NT2/D1 (cell line): ENCODE measurements around the gene SENP3.

Source experiments
- DNase-seq: peaks from one replicate; pipeline ENCODE4 v3.0.0-alpha.2; 2011; ENCODE audit warnings: low read depth, low spot score
- H3K27me3 ChIP-seq: 2 replicates; pipeline ENCODE4 v1.6.0; 2011; ENCODE audit warnings: mild to moderate bottlenecking; ENCODE audit not compliant: insufficient read length, insufficient read depth
- H3K36me3 ChIP-seq: 2 replicates; pipeline ENCODE4 v1.6.1; 2011; ENCODE audit warnings: mild to moderate bottlenecking, low read length, mixed read lengths; ENCODE audit not compliant: insufficient read depth, insufficient read length
- H3K4me1 ChIP-seq: 2 replicates; pipeline ENCODE4 v1.5.1; 2011; ENCODE audit not compliant: insufficient read depth, insufficient read length
- H3K4me3 ChIP-seq: 2 replicates; pipeline ENCODE4 v1.5.1; 2011; ENCODE audit warnings: low read depth; ENCODE audit not compliant: insufficient read length
- H3K9ac ChIP-seq: 2 replicates; pipeline ENCODE4 v1.6.0; 2011; ENCODE audit warnings: low read depth; ENCODE audit not compliant: insufficient read length
- H3K9me3 ChIP-seq: 2 replicates; pipeline ENCODE4 v1.5.1; 2011; ENCODE audit warnings: mild to moderate bottlenecking, low read length; ENCODE audit not compliant: insufficient read depth
- SUZ12 ChIP-seq: IDR thresholded peaks from 2 replicates; pipeline ENCODE4 v1.6.1; 2011; ENCODE audit not compliant: insufficient read length, insufficient read depth; ENCODE audit errors: extremely low read depth
- YY1 ChIP-seq: IDR thresholded peaks from 2 replicates; pipeline ENCODE4 v1.6.1; 2011; ENCODE audit not compliant: insufficient read length, insufficient read depth
- ZNF274 ChIP-seq: IDR thresholded peaks from 2 replicates; pipeline ENCODE4 v1.6.1; 2011; ENCODE audit warnings: mild to moderate bottlenecking, low read depth, low read length

Gene SENP3

DNA sequence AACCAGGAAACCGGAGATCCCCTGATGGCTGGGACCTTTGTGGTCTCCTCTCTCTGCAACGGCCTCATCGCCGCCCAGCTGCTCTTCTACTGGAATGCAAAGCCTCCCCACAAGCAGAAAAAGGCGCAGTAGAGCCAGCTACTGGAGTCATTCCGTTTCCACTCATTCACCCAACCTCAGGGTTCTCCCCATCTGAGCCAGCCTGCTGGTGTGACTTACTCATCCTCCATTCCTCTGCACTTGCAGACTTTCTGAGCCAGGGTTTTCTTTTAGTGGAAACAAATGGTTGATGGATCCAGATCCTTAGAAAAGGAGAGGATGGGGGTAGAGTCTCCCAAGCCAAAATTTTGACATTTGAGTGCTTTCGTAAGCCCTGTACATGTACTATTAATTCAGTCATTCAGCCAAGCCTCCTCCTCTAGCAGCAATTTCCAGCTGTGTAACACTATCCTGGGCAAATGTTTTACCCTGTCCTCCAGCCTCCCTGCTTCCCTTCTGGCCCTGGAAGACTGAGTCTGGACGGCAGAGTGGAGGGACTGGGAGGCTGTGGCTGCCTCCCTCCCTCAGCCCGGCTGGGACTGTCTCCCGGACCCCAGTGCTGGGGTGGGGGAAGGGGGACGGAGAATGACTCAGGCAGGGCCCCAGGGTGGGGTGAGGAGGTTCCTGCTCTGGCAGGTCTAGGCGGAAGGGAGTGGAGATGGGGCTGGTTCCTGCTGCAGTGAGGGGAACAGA, 25.9 kb downstream of the SENP3 start:
- DNase-seq: no peak
- H3K9ac ChIP-seq: peak overlapping the region; percentile 81

DNA sequence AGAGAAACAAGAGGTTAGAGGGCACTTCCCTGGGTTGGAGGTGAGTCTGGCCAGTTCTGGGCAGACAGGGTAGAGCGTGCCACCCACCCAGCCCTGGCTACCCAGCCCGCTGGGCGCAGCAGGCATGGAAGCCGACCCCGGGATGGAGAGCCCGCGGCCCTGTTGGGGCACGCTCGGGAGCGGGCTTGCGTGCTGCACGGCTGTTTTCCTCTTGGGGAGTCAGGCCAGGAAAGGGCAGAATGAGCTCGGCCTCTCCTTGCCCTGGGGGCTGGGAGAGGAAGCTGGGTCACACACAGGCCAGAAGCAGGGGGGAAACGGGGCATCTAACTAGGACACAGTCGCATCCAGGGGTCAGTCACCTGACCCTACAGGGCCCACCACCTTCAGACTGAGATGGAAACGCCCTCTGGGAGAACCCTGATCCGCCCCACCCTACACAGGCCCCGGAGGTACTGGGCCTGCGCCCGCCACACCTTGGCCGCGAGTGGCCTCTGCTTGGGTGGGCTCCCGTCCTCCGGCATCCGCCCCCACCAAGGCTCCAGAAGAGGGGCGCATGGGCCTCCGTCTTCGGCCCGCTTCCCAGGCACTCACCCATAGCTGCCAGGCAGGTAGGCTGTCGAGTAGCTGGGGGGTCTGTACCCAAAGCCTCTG, 27.0 kb downstream of the SENP3 start:
- Histone ChIP-seq H3K4me3 (peak overlapping the region; percentile 50), H3K27me3 (no peaks in the 10 kb centered on the region), H3K9ac (peak overlapping the region; percentile 81)

More for the DNA sequence above, 25.9 kb downstream of the SENP3 start:
- Histone ChIP-seq H3K4me1 (peaks cover 18% of the 10 kb centered on the region), H3K4me3 (peak overlapping the region; percentile 12), H3K27me3 (no peaks in the 10 kb centered on the region), H3K36me3 (peaks cover 52% of the 10 kb centered on the region), H3K9me3 (no peaks in the 10 kb centered on the region)
- TF ChIP-seq ZNF274: no peak
- TF ChIP-seq SUZ12: no peak
- TF ChIP-seq YY1: no peak

DNA sequence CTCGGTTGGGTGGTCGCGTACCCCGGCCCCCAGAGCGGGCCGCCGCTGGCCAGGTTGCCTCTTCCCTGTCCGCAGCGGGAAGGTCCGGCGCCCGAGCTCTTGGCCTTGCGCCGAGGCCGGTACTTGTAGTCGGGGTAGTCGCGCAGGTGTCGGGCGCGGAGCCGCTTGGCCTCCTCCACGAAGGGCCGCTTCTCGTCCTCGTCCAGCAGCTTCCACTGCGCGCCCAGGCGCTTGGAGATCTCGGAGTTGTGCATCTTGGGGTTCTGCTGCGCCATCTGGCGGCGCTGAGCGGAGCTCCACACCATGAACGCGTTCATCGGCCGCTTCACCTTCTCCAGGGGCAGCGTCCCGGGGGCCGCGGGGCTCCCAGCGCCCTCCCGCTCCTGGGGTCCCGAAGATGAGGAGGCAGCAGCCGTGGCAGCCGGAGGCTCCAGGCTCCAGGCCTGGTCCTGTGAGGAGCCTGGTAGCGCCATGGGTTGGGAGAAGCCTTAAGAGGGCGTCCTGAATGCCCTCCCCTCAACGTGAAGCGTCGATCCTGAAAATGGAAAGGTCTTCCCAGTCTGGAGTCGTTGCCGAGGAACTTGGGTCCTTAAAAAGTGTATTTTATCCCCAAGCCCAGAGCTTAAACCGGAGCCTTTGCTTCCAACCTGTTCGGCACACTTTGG, 27.6 kb downstream of the SENP3 start:
- peak overlapping the region; percentile 81 for H3K9ac ChIP-seq
- no peaks in the 10 kb centered on the region for H3K9me3 ChIP-seq
- no peak for DNase-seq
- peaks cover 65% of the 10 kb centered on the region for H3K36me3 ChIP-seq
- peak overlapping the region; percentile 50 for H3K4me3 ChIP-seq
- no peak for TF ChIP-seq ZNF274
- H3K4me1 ChIP-seq: peaks cover 14% of the 10 kb centered on the region
- H3K27me3 ChIP-seq: no peaks in the 10 kb centered on the region

More for the DNA sequence above, 27.0 kb downstream of the SENP3 start:
- no peak for DNase-seq
- H3K36me3 ChIP-seq: peaks cover 58% of the 10 kb centered on the region
- H3K4me1 ChIP-seq: peaks cover 14% of the 10 kb centered on the region
- H3K9me3 ChIP-seq: no peaks in the 10 kb centered on the region
- TF ChIP-seq YY1: no peak
- TF ChIP-seq SUZ12: no peak
- no peak for TF ChIP-seq ZNF274

DNA sequence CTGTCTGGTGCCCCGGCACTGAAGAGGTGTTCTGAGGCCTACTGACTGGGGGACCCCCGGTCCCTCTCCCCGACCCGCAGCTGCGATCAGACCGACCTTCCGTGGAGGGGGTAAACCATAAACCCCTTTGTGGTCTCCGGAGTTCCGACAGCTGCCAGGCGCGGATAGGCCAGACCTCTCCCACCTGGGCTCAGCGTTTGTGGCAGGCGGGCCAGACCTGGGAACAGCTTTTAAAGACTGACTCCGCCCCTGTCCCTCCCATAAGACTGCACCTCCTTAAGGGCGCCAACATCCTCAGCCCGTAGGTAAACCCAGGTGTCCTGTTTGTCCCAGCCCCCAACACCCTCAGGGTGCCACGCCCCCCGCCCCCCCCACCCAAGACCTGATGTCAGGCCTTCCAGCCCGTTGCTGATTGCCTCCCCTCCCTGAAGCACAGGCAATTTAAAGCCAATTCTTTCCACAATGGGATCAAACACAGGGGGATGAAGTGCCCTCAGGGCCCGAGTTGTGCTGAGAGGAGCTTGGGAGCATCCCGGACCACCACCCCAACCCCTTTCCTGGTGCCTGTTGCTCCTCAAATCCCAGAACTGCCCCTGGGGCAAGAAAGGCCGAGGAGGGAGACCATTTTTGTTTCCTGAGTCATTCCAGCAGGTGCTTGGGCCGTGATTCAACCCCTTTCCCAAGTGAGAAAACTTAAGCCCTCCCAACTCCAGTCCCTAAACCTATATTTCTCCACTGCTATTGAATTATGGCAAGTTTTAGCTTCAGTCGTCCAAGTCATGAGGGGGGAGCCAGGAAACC, 28.4 kb downstream of the SENP3 start, which contains the start of gene SOX15:
TSS of gene SOX15 (minus strand) at position 204 of the 801 bp plus-strand sequence. CDS start 418 bp downstream, outside the sequence.
- no peaks in the 10 kb centered on the region for H3K9me3 ChIP-seq
- H3K9ac ChIP-seq: peak within 1 kb of the TSS; percentile 81
- H3K36me3 ChIP-seq: peaks cover 72% of the 10 kb centered on the region
- DNase-seq: no peak
- no peaks in the 10 kb centered on the region for H3K27me3 ChIP-seq
- no peak for TF ChIP-seq ZNF274
- no peak for TF ChIP-seq SUZ12
- TF ChIP-seq YY1: no peak
- peak within 1 kb of the TSS; percentile 50 for H3K4me3 ChIP-seq
- peaks cover 14% of the 10 kb centered on the region for H3K4me1 ChIP-seq

- no peaks in the 10 kb centered on the region for H3K9me3 ChIP-seq
- H3K4me3 ChIP-seq: no peak overlapping the region
- peaks cover 74% of the 10 kb centered on the region for H3K36me3 ChIP-seq
- TF ChIP-seq ZNF274: no peak
- TF ChIP-seq YY1: no peak
- TF ChIP-seq SUZ12: no peak
- H3K27me3 ChIP-seq: no peaks in the 10 kb centered on the region
- peaks cover 14% of the 10 kb centered on the region for H3K4me1 ChIP-seq
- DNase-seq: peak; percentile 88
- peak overlapping the region; percentile 70 for H3K9ac ChIP-seq
Measured at GRCh38 chr17:7590743-7591142, 29.0 kb downstream of the SENP3 start.

DNA sequence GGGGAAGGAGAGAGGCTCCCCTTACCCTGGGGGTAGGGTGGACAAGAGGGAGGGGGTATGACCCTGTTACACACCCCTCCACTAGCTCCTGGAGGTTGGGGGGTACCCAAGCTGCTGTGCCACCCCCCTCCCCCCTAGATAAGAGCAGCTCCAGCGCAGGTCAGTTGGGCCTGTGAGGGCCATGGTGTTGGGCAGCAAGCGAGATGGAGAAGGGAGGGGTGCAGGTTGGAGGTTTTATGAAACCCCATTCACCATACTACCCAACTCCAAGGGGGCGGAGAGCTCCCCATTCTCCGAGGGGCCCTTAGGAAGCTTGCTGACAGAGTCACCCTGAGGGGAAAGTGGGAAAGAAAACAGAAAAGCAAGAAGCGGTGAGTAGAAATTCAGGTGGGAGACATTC, 29.9 kb downstream of the SENP3 start:
- Histone ChIP-seq H3K27me3 (no peaks in the 10 kb centered on the region), H3K36me3 (peaks cover 75% of the 10 kb centered on the region), H3K9ac (peak overlapping the region; percentile 57), H3K4me1 (peaks cover 12% of the 10 kb centered on the region), H3K9me3 (no peaks in the 10 kb centered on the region), H3K4me3 (no peak overlapping the region)
- no peak for DNase-seq
- TF ChIP-seq ZNF274: no peak
- TF ChIP-seq YY1: no peak

DNA sequence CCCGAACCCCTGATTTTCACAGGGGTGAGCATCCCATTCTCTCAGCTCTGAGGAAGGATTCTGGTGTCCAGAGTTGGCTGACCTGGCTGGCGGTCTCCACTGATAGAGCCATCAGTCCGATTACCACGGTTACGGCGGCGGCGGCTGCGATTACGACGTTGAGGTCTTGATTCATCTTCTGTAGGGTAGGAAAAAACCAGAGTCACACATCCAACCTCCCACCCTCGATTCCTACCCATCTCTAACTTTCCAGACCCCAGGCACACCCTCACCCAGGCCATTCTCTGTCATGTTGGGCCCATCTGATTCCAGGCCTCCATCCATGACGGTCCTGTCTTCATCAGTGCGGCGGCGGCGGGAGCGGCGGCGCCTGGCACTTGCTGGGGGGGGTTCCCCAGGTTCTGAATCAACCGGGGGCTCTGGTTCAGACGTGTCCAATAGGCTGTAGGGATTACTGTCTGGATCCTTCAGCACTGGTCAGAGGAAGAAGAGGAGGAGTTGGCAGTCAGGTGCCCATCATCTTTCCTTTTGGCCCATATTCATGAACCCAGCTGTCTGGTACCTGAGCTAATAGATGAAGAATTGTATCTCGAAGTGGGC, 30.8 kb downstream of the SENP3 start:
- no peak for DNase-seq

More for the DNA sequence above, 30.8 kb downstream of the SENP3 start:
- Histone ChIP-seq H3K27me3 (no peaks in the 10 kb centered on the region), H3K9ac (no peak overlapping the region), H3K4me1 (peaks cover 10% of the 10 kb centered on the region), H3K4me3 (no peak overlapping the region), H3K9me3 (no peaks in the 10 kb centered on the region), H3K36me3 (peaks cover 76% of the 10 kb centered on the region)
- TF ChIP-seq YY1: no peak
- no peak for TF ChIP-seq SUZ12
- no peak for TF ChIP-seq ZNF274
